ENCODE measurements around the gene CCDC197. TPM values are rescaled to one million over a fixed set of nuclear protein-coding genes. Genes with fewer than 3 reads are reported as not detected.

CCDC197 gene
- total RNA-seq, 2 experiments from 2014 or later: not detected

DNA sequence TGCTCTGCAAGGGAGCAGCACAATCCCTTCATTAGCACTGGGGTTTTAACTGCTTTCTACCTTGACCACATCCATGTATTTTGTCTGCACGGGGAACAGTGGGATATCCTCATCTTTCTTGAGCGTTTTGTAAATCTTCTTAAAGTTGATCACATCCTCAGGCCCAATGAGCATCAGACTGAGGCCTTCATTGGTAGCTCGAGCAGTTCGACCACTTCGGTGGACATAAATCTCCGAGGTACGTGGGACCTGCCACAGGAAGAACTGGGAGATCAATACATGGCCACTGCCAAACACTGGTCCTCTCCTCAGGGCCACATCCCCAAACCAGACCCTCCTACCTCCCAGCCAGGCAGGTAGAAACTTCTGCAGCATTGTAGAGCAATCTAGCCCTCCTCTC lies 57.8 kb downstream of the CCDC197 start:
- Histone ChIP-seq H3K4me1 (ENCODE audit: insufficient read depth, low read length, poor library complexity, severe bottlenecking) (no peaks in the 10 kb centered on the region), H3K36me3 (ENCODE audit: insufficient read depth, low read length) (peaks cover 93% of the 10 kb centered on the region), H3K9me3 (ENCODE audit: low read length) (no peaks in the 10 kb centered on the region), H3K79me2 (ENCODE audit: insufficient read depth, low read depth, low read length) (no peaks in the 10 kb centered on the region), H3K27ac (ENCODE audit: low read depth, low read length, poor library complexity, severe bottlenecking) (no peak overlapping the region), H2AFZ (ENCODE audit: low read length) (no peak overlapping the region), H3K4me2 (ENCODE audit: low read length) (no peak overlapping the region), H3K4me3 (ENCODE audit: low read depth, low read length, poor library complexity, severe bottlenecking) (no peak overlapping the region), H4K20me1 (ENCODE audit: insufficient read depth, low read length) (no peaks in the 10 kb centered on the region), H3K9me2 (ENCODE audit: insufficient read depth, low read length) (no peaks in the 10 kb centered on the region)
- BruUV-seq (replicated peaks): no TSS peak
- POLR2A ChIA-PET: interaction anchor here (0.5 kb wide), 1 partner anchor 1560 kb away, joined by 3 read pairs; no protein-coding TSS in a partner anchor
- DNase-seq (ENCODE audit: low spot score): no peak
- CTCF ChIA-PET (ENCODE audit: unreplicated experiment): no interaction called here
- TF ChIP-seq, protein P1, sequence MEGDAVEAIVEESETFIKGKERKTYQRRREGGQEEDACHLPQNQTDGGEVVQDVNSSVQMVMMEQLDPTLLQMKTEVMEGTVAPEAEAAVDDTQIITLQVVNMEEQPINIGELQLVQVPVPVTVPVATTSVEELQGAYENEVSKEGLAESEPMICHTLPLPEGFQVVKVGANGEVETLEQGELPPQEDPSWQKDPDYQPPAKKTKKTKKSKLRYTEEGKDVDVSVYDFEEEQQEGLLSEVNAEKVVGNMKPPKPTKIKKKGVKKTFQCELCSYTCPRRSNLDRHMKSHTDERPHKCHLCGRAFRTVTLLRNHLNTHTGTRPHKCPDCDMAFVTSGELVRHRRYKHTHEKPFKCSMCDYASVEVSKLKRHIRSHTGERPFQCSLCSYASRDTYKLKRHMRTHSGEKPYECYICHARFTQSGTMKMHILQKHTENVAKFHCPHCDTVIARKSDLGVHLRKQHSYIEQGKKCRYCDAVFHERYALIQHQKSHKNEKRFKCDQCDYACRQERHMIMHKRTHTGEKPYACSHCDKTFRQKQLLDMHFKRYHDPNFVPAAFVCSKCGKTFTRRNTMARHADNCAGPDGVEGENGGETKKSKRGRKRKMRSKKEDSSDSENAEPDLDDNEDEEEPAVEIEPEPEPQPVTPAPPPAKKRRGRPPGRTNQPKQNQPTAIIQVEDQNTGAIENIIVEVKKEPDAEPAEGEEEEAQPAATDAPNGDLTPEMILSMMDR (conservative IDR thresholded peaks at IDR 0.05; ENCODE audit: low read length): no peak
- no peak for TF ChIP-seq EZH2phosphoT487 (IDR thresholded peaks at IDR 0.05; ENCODE audit: borderline replicate concordance, low read depth, low read length)
- intact Hi-C loops (cut with micrococcal nuclease; ENCODE audit: unreplicated experiment): no loop called here

GRCh38 chr14:94056579-94057308 lies 59.6 kb downstream of the CCDC197 start:
- H3K4me1 ChIP-seq (ENCODE audit: insufficient read depth, low read length, poor library complexity, severe bottlenecking): no peaks in the 10 kb centered on the region
- no TSS peak for BruUV-seq (replicated peaks)
- POLR2A ChIA-PET: interaction anchor here (0.9 kb wide), 2 partner anchors 26 to 49 kb away, joined by 3 read pairs; no protein-coding TSS in a partner anchor

More at GRCh38 chr14:94056579-94057308, 59.6 kb downstream of the CCDC197 start:
- H3K4me2 ChIP-seq (ENCODE audit: low read length): no peak overlapping the region
- no peak overlapping the region for H3K27ac ChIP-seq (ENCODE audit: low read depth, low read length, poor library complexity, severe bottlenecking)
- peaks cover 94% of the 10 kb centered on the region for H3K36me3 ChIP-seq (ENCODE audit: insufficient read depth, low read length)
- no peak overlapping the region for H2AFZ ChIP-seq (ENCODE audit: low read length)
- H3K9me2 ChIP-seq (ENCODE audit: insufficient read depth, low read length): no peaks in the 10 kb centered on the region
- H3K4me3 ChIP-seq (ENCODE audit: low read depth, low read length, poor library complexity, severe bottlenecking): no peak overlapping the region
- CTCF ChIA-PET (ENCODE audit: unreplicated experiment): interaction anchor here (1.0 to 1.1 kb wide), 2 partner anchors 10 to 21 kb away, joined by 3 read pairs; no protein-coding TSS in a partner anchor
- no peak for DNase-seq (ENCODE audit: low spot score)
- no peaks in the 10 kb centered on the region for H4K20me1 ChIP-seq (ENCODE audit: insufficient read depth, low read length)
- intact Hi-C loops (cut with micrococcal nuclease; ENCODE audit: unreplicated experiment): no loop called here
- no peaks in the 10 kb centered on the region for H3K9me3 ChIP-seq (ENCODE audit: low read length)
- TF ChIP-seq EZH2phosphoT487 (IDR thresholded peaks at IDR 0.05; ENCODE audit: borderline replicate concordance, low read depth, low read length): no peak
- TF ChIP-seq, protein P1 (conservative IDR thresholded peaks at IDR 0.05; ENCODE audit: low read length): no peak
- no peaks in the 10 kb centered on the region for H3K79me2 ChIP-seq (ENCODE audit: insufficient read depth, low read depth, low read length)

All from OCI-LY7 (cell line).